Natural killer cell (primary cell): ENCODE measurements around the gene PAQR3. TPM values are rescaled to one million over a fixed set of nuclear protein-coding genes. Genes with fewer than 3 reads are reported as not detected.

Source experiments
- ATAC-seq, 3 donors: fragments of 150-1000 bp in 2 of 3; fragments of 200-7000 bp in 1 of 3; cut with Tn5 transposase; 1 replicate in 1 of 3; 2 replicates in 2 of 3; pipeline ENCODE4 v1.10.0; 2021; ENCODE audit warnings: mild to moderate bottlenecking in 2 of 3, moderate library complexity in 2 of 3
- DNase-seq, 2 donors: peaks; one replicate each; pipeline versions ENCODE4 v3.0.0 to v3.0.0-alpha.2; 2013 to 2021; ENCODE audit warnings: mixed read lengths in 1 of 2
- H3K27ac ChIP-seq: one replicate; pipeline ENCODE4 v1.5.1; 2013; ENCODE audit warnings: mild to moderate bottlenecking, low read length
- H3K27me3 ChIP-seq: one replicate; pipeline ENCODE4 v1.6.1; 2013; ENCODE audit warnings: low read length; ENCODE audit not compliant: control insufficient read depth, insufficient read depth
- H3K36me3 ChIP-seq: one replicate; pipeline ENCODE4 v1.6.1; 2013; ENCODE audit warnings: low read length; ENCODE audit not compliant: control insufficient read depth, insufficient read depth
- H3K4me1 ChIP-seq: one replicate; pipeline ENCODE4 v1.6.1; 2013; ENCODE audit warnings: low read length; ENCODE audit not compliant: control insufficient read depth, insufficient read depth
- H3K4me3 ChIP-seq: one replicate; pipeline ENCODE4 v1.5.1; 2013; ENCODE audit warnings: low read length
- H3K9me3 ChIP-seq: one replicate; pipeline ENCODE4 v1.6.1; 2013; ENCODE audit warnings: low read length; ENCODE audit not compliant: control insufficient read depth, insufficient read depth
- H3K27ac Mint-ChIP-seq, 2 donors: one replicate each; pipeline ENCODE4 v1.8.0; 2022; ENCODE audit warnings: mild to moderate bottlenecking in 2 of 2, mixed read lengths in 2 of 2, moderate library complexity in 1 of 2
- H3K27me3 Mint-ChIP-seq, 2 donors: one replicate each; pipeline ENCODE4 v1.8.0; 2022; ENCODE audit warnings: low read depth in 2 of 2, mixed read lengths in 2 of 2
- H3K36me3 Mint-ChIP-seq: one replicate; pipeline ENCODE4 v1.8.0; 2022; ENCODE audit warnings: mixed read lengths
- H3K4me1 Mint-ChIP-seq, 2 donors: one replicate each; pipeline ENCODE4 v1.8.0; 2022; ENCODE audit warnings: mixed read lengths in 2 of 2
- H3K4me3 Mint-ChIP-seq: one replicate; pipeline ENCODE4 v1.8.0; 2022; ENCODE audit warnings: mild to moderate bottlenecking, moderate library complexity, mixed read lengths
- H3K9me3 Mint-ChIP-seq, 2 donors: one replicate each; pipeline ENCODE4 v1.8.0; 2022; ENCODE audit warnings: mixed read lengths in 2 of 2
- CTCF ChIP-seq: fragments of 200-600 bp; IDR thresholded peaks from one replicate; pipeline ENCODE4 v1.8.0; 2022; ENCODE audit warnings: antibody characterized with exemption
- WGBS: methylation state at CpG from one replicate; pipeline ENCODE4 v1.1.7; 2013; ENCODE audit warnings: missing lambda C conversion rate; ENCODE audit not compliant: insufficient coverage; 5-methylcytosine and 5-hydroxymethylcytosine counted together
- intact Hi-C: fragments of 100-400 bp; cut with micrococcal nuclease; formaldehyde crosslinking; loops from one replicate; pipeline ENCODE4 v1.14.2; 2022
- total RNA-seq, 4 donors: library from RNA; stranded (reverse); fragments of 120-200 nt in 1 of 4; gene quantifications; one replicate each; pipeline versions ENCODE4 v1.2.3 to v1.2.4, GENCODE V29; 2013 to 2022

Gene PAQR3
- total RNA-seq, 3 donors from 2014 or later (not counting 1 experiment from before 2014, with no cell fraction given): 23.7 to 31.7 (median 24.2) TPM

GRCh38 chr4:78944381-78944780 is 5.1 kb upstream of the PAQR3 start:
- 67% methylated on average over 1 of the region's 1 CpG for WGBS
- H3K9me3 ChIP-seq: no peaks in the 10 kb centered on the region

GRCh38 chr4:78940752-78941151 is 1.5 kb upstream of the PAQR3 start:
- H3K4me1 Mint-ChIP-seq: peaks cover 25% of the 10 kb centered on the region in 2 donors
- Histone ChIP-seq H3K9me3 (no peaks in the 10 kb centered on the region), H3K36me3 (no peaks in the 10 kb centered on the region), H3K4me3 (no peak overlapping the region), H3K4me1 (peaks cover 15% of the 10 kb centered on the region), H3K27ac (no peak overlapping the region), H3K27me3 (no peaks in the 10 kb centered on the region)
- intact Hi-C loops: no loop called here
- H3K36me3 Mint-ChIP-seq: no peaks in the 10 kb centered on the region
- no peak for TF ChIP-seq CTCF
- H3K9me3 Mint-ChIP-seq: no peaks in the 10 kb centered on the region
- DNase-seq: no peak
- peaks cover 33 to 36% of the 10 kb centered on the region in 2 donors for H3K27me3 Mint-ChIP-seq
- no peak overlapping the region for H3K4me3 Mint-ChIP-seq
- WGBS: 91% methylated on average over 5 of the region's 5 CpGs
- ATAC-seq: no peak
- no peak overlapping the region for H3K27ac Mint-ChIP-seq

More at GRCh38 chr4:78944381-78944780, 5.1 kb upstream of the PAQR3 start:
- Mint-ChIP-seq H3K9me3 (no peaks in the 10 kb centered on the region), H3K27me3 (peaks cover 53 to 62% of the 10 kb centered on the region in 2 donors), H3K4me1 (peaks cover 5 to 8% of the 10 kb centered on the region in 2 donors), H3K4me3 (no peak overlapping the region), H3K27ac (no peak overlapping the region), H3K36me3 (no peaks in the 10 kb centered on the region)
- no peak for TF ChIP-seq CTCF
- Histone ChIP-seq H3K36me3 (no peaks in the 10 kb centered on the region), H3K4me3 (no peak overlapping the region), H3K4me1 (peaks cover 3% of the 10 kb centered on the region), H3K27me3 (peaks cover 2% of the 10 kb centered on the region), H3K27ac (no peak overlapping the region)
- intact Hi-C loops: no loop called here
- ATAC-seq (no peak), DNase-seq (no peak)

GRCh38 chr4:78939667-78940008 is 400 bp upstream of the PAQR3 start:
- no peak for TF ChIP-seq CTCF
- H3K4me1 ChIP-seq: peaks cover 15% of the 10 kb centered on the region
- Mint-ChIP-seq H3K36me3 (no peaks in the 10 kb centered on the region), H3K9me3 (no peaks in the 10 kb centered on the region), H3K4me1 (peaks cover 25 to 33% of the 10 kb centered on the region in 2 donors), H3K4me3 (peak overlapping the region; percentile 91), H3K27ac (peak overlapping the region; percentile 65 to 99), H3K27me3 (peaks cover 25 to 30% of the 10 kb centered on the region in 2 donors)
- H3K9me3 ChIP-seq: no peaks in the 10 kb centered on the region
- no peaks in the 10 kb centered on the region for H3K27me3 ChIP-seq
- intact Hi-C loops: no loop called here
- ATAC-seq (peak; percentile 11 to 55 (median 33)), DNase-seq (peak in 1 of 2 donors; percentile 43)
- peak overlapping the region; percentile 62 for H3K4me3 ChIP-seq
- H3K36me3 ChIP-seq: no peaks in the 10 kb centered on the region
- H3K27ac ChIP-seq: no peak overlapping the region
- 4% methylated on average over 8 of the region's 9 CpGs for WGBS

- peak overlapping the region; percentile 82 to 99 for H3K27ac Mint-ChIP-seq
- H3K4me1 ChIP-seq: peaks cover 15% of the 10 kb centered on the region
- H3K4me3 ChIP-seq: peak overlapping the region; percentile 96
- 19% methylated on average over 7 of the region's 7 CpGs for WGBS
- no peaks in the 10 kb centered on the region for H3K36me3 ChIP-seq
- ATAC-seq (no peak), DNase-seq (peak in 1 of 2 donors; percentile 23)
- no peaks in the 10 kb centered on the region for H3K27me3 ChIP-seq
- peak overlapping the region; percentile 95 for H3K4me3 Mint-ChIP-seq
- TF ChIP-seq CTCF: no peak
- H3K27me3 Mint-ChIP-seq: peaks cover 13 to 19% of the 10 kb centered on the region in 2 donors
- H3K9me3 Mint-ChIP-seq: no peaks in the 10 kb centered on the region
- H3K4me1 Mint-ChIP-seq: peaks cover 25 to 33% of the 10 kb centered on the region in 2 donors
- intact Hi-C loops: no loop called here
- no peaks in the 10 kb centered on the region for H3K9me3 ChIP-seq
- peak overlapping the region; percentile 62 for H3K27ac ChIP-seq
- H3K36me3 Mint-ChIP-seq: no peaks in the 10 kb centered on the region
Measured at GRCh38 chr4:78938474-78938867, 767 bp downstream of the PAQR3 start.
